Regular cardiac myocyte (primary cell): ENCODE measurements around the gene MDFI. TPM values are rescaled to one million over a fixed set of nuclear protein-coding genes. Genes with fewer than 3 reads are reported as not detected.

Source experiments
- total RNA-seq: library from RNA; depleted of rRNA; stranded (reverse); fragments of >200 nt; gene quantifications from 2 replicates; pipeline ENCODE4 v1.2.3, GENCODE V29; 2014

Gene MDFI, protein sequence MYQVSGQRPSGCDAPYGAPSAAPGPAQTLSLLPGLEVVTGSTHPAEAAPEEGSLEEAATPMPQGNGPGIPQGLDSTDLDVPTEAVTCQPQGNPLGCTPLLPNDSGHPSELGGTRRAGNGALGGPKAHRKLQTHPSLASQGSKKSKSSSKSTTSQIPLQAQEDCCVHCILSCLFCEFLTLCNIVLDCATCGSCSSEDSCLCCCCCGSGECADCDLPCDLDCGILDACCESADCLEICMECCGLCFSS
- total RNA-seq: 1.3 and 2.8 TPM in 2 replicates

DNA sequence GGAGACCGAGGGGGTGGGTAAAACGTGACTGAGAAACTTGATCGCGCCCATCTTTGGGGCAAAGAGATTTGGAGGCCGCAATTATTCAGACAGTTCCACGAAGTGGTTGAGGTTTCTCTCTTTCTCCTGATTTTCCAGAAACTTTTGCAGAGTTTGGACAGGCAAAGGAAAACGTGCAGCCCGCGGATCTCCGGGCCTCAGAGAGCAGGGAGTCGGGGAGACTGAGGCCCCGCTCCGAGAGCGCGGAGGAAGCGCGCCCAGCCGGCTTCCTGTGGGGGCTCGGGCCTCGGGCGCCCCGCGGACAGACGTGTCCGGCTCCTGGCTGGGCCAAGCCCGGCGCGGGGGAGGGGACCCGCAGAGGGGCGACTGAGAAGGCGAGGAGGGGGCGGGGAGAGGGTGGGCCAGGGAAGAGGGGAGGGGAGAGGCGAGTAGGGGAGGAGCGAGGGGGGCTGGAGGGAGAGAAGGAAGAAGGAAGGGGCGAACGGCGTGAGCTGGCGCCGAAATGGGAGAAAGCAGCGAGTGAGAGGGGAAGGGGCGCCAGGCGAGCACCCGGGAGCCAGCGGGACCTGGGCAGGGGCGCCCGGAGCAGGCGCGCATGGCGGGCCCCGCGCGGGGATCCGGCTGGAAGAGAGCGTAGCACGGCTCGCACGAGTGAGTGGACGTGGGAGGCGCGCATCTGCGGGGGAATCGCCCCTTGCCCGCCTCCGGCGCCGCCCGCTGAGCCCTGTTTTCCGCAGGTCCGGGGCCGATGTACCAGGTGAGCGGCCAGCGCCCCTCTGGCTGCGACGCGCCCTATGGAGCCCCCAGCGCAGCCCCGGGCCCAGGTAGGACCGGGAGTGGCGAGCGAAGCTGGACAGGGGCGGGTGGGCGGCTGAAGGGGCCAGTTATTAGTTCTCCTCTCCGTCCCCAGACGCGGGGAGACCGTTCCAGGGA lies at the start of gene MDFI:
Gene MDFI, plus strand, starts transcription at position 467 of the 933 bp plus-strand sequence. Its CDS starts 282 bp downstream, at position 749.

Other genes starting within 250 kb of the MDFI start
- gene FOXP4, start 92.1 kb upstream of the MDFI start, total RNA-seq: 1.1 and 2.9 TPM in 2 replicates
- gene TFEB, start 97.1 kb downstream of the MDFI start, total RNA-seq: 3.4 and 5.0 TPM in 2 replicates
- gene PGC, start 108.9 kb downstream of the MDFI start, total RNA-seq: not detected in 2 replicates
- gene FRS3, start 141.4 kb downstream of the MDFI start, total RNA-seq: 0.56 and 0.77 TPM in 2 replicates
- 0.19 and 0.56 TPM in 2 replicates for gene PRICKLE4, start 142.3 kb downstream of the MDFI start, total RNA-seq
- gene TOMM6, start 149.2 kb downstream of the MDFI start, total RNA-seq: 63.4 and 147 TPM in 2 replicates